Omental fat pad (tissue), 4 donors: Measurements from ENCODE around the gene IKBKG. TPM values are rescaled to one million over a fixed set of nuclear protein-coding genes. Genes with fewer than 3 reads are reported as not detected.
"Not testable (repeated sequence)": the region's sequence is repeated elsewhere in the genome, so short reads cannot be mapped to it uniquely, and the experiment has no call there.

Source experiments
- ATAC-seq: fragments of 150-250 bp; one replicate; pipeline ENCODE4 v1.9.1; 2016; ENCODE audit warnings: mild to moderate bottlenecking, moderate library complexity; ENCODE audit not compliant: low FRiP score
- DNase-seq: peaks from one replicate; pipeline ENCODE4 v3.0.0-alpha.2; 2019; ENCODE audit warnings: low spot score
- total RNA-seq, 4 donors: library from RNA; depleted of rRNA; stranded (reverse); fragments of >200 nt; gene quantifications; one replicate each; pipeline ENCODE4 v1.1.0, GENCODE V29; 2016
- TF ChIP-seq, protein P1 (sequence below), 3 donors: fragments of 450-650 bp; IDR thresholded peaks; one replicate each; pipeline ENCODE4 v1.5.1; 2016 to 2017; ENCODE audit warnings: antibody characterized with exemption in 3 of 3, mild to moderate bottlenecking in 3 of 3, moderate library complexity in 2 of 3

Gene IKBKG
- total RNA-seq, 4 donors from 2014 or later: 7.5 to 15.4 (median 12.3) TPM

DNA sequence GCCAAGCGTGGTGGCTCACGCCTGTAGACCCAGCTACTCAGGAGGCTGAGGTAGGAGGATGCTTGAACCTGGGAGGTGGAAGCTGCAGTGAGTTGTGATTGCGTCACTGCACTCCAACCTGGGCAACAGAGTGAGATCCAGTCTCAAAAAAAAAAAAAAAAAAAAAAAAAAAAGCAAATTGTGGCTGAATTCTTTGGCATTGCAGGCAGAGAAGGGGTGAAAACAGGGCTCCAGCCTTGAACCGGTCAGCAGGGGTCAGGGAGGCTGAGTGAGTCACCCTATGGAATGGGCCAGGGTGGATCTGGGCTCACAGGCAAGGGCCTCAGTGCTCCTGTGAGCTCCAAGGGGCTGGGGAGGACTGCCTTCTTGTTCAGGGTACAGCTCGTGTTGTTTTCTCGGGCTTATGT is 18.2 kb upstream of the IKBKG start:
- TF ChIP-seq, protein P1, sequence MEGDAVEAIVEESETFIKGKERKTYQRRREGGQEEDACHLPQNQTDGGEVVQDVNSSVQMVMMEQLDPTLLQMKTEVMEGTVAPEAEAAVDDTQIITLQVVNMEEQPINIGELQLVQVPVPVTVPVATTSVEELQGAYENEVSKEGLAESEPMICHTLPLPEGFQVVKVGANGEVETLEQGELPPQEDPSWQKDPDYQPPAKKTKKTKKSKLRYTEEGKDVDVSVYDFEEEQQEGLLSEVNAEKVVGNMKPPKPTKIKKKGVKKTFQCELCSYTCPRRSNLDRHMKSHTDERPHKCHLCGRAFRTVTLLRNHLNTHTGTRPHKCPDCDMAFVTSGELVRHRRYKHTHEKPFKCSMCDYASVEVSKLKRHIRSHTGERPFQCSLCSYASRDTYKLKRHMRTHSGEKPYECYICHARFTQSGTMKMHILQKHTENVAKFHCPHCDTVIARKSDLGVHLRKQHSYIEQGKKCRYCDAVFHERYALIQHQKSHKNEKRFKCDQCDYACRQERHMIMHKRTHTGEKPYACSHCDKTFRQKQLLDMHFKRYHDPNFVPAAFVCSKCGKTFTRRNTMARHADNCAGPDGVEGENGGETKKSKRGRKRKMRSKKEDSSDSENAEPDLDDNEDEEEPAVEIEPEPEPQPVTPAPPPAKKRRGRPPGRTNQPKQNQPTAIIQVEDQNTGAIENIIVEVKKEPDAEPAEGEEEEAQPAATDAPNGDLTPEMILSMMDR (IDR thresholded peaks at IDR 0.05): no peak
- ATAC-seq (no peak), DNase-seq (no peak)

DNA sequence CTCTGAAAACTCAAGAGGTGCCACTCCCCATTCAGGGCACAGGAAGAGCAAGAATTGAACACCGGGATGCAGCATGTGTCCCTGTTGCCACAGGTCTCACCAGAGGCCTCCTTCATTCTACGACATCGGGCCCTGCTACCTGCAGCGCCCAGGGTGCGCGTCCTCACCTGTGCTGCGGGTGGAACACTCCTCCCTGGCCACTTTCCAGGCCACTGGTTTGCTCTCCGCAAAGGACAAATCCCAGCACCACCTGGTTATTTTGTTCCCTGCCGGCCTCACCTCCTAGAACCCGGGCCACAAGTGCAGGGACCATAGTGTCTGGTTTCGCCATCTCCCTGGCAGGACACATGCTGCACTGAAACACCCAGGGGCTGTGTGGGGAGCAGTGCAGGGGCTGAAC is 17.1 kb upstream of the IKBKG start:
- TF ChIP-seq, protein P1 (IDR thresholded peaks at IDR 0.05): no peak
- no peak for DNase-seq
- ATAC-seq: no peak

DNA sequence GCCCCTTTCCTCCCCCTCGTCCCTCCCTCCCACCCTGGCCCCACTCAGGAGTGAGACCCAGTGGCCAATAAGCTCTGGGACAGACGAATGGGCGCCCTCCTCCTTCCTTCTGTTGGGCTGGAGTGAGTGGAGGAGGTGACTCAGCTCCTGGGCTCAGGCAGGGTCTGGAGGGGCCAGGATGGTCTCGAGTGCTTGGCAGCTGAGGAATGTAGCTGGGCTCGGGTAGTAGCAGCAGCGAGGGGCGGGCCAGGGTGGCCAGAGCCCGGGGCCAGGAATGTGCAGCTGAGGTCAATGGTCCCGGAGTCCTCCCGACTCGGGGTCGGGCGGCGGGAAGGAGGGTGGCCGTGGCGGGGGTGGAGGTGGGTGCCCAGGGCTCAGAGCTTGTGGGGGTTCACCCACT is 15.8 kb upstream of the IKBKG start:
- TF ChIP-seq, protein P1 (IDR thresholded peaks at IDR 0.05): no peak
- ATAC-seq (no peak), DNase-seq (no peak)

DNA sequence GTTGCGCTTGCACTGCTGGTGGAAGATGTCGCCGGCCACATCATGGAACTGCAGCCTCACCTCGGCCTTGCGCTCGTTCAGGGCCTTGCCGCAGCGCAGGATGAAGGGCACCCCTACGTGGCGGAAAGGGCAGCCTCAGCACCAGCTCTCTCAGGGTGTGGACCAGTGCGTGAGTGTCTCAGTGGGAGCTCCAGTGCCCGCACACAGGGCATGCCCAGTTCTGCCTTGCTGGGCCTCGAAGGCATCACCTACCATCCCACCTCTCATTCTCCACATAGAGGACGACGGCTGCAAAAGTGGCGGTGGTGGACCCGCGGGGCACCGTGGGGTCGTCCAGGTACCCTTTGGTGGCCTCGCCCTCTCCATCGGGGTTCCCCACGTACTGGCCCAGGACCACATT is 14.7 kb upstream of the IKBKG start:
- DNase-seq (no peak), ATAC-seq (no peak)
- TF ChIP-seq, protein P1 (IDR thresholded peaks at IDR 0.05): no peak

DNA sequence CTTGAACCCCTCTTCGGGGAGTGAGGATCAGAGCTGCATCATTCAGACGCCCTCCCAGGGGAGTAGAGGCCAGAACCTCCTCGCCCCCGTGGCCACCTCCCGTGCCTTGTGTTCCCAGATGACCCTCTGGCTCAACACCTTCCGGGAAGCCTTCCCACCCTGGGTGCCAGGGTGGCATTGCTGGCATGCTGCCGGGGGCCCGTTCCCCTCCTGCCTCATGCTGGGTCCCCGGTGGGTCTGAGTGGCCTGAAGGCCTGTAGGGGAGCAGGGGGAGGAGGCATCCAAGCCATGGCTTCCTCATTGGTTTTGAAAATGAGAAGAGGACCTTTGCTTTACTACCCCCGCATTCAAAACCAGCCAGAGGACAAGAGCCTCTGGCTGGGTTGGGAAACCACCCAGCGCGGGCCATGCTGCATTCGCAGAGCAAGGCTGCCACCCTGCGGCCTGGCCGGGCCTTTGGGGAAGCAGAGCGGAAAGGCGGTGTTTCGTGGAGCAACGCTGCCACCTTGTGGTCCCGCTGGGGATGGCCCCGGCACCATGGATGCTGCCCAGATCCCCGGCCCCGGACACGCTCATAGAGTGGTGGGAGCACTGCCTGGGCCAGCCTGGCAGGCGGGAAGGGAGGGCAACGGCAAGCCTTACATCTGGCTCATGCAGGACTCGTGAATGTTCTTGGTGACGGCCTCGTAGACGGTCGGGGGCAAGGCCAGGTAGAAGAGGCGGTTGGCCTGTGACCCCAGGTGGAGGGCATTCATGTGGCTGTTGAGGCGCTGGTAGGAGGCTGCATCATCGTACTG is 12.7 kb upstream of the IKBKG start:
- ATAC-seq (peak; percentile 76), DNase-seq (peak; percentile 84)

DNA sequence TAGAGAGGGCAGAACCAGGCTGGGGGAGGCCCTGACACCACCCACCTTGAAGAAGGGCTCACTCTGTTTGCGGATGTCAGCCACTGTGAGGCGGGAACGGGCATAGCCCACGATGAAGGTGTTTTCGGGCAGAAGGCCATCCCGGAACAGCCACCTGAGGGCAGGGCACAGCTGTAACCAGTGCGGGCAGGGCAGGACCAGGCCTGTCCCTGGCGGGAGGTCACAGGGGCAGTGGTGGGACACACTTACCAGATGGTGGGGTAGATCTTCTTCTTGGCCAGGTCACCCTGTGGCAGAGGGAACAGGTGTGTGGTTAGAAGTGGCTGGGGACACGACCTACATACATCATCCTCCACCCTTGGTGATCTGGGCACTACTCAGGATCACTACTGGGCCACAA is 11.5 kb upstream of the IKBKG start:
- DNase-seq (no peak), ATAC-seq (no peak)
- TF ChIP-seq, protein P1 (IDR thresholded peaks at IDR 0.05): no peak

More for the DNA sequence above, 12.7 kb upstream of the IKBKG start:
- TF ChIP-seq, protein P1 (IDR thresholded peaks at IDR 0.05): peak in 2 of 3 donors; percentile 63 to 99

DNA sequence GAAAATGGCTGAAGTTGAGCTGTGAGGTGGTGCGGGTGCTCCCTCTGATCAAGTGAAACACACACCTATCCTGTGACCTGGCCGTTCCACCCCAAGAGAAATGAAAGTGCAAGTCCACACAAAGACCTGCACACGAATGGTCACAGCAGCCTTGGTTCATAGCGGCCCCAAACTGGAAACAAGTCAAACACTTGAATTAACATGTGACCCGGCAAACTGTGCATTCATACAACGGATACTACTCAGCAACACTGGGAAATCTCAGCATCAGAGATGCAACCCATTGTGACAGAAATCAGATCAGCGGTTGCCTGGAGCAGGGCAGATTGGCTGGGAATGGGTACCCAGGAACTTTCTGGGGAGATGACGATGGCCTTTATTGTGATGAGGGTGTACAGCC is 8.3 kb upstream of the IKBKG start:
- TF ChIP-seq, protein P1 (IDR thresholded peaks at IDR 0.05): no peak
- DNase-seq (no peak), ATAC-seq (no peak)

DNA sequence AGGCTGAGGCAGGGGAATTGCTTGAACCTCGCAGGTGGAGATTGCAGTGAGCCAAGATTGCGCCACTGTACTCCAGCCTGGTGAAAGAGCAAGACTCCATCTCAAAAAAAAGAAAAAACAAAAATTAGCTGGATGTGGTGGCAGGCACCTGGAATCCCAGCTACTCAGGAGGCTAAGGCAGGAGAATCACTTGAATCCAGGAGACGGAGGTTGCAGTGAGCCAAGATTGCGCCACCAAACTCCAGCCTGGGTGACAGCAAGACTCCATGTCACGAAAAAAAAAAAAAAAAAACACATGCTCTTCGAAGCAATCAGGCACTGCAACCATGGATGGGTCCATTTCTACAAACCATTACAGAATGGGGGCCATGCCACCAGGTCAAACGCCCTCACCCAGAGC is 7.1 kb upstream of the IKBKG start:
- not testable (repeated sequence) for DNase-seq, ATAC-seq
